HL-60/S4 treated with phorbol 12-myristate 13-acetate at 8.2 ng/mL for 4 days and 3 days (cell line): ENCODE measurements around the gene MTA3.
"Not testable (repeated sequence)": the region's sequence is repeated elsewhere in the genome, so short reads cannot be mapped to it uniquely, and the experiment has no call there.

ENCODE experiments used
- in situ Hi-C: fragments of 300-500 bp; cut with MboI; formaldehyde crosslinking; loops from 2 replicates; pipeline ENCODE4 v1.15.0; 2022; ENCODE audit warnings: low sequenced_read_pairs

The MTA3 gene

DNA sequence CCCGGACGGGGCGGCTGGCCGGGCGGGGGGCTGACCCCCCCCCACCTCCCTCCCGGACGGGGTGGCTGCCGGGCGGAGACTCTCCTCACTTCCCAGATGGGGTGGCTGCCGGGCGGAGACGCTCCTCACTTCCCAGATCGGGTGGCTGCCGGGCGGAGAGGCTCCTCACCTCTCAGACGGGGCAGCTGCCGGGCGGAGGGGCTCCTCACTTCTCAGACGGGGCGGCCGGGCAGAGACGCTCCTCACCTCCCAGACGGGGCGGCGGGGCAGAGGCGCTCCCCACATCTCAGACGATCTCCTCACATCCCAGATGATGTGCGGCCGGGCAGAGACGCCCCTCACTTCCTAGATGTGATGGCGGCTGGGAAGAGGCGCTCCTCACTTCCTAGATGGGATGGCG lies 37.7 kb downstream of the MTA3 start:
- in situ Hi-C loops: not testable (repeated sequence)

DNA sequence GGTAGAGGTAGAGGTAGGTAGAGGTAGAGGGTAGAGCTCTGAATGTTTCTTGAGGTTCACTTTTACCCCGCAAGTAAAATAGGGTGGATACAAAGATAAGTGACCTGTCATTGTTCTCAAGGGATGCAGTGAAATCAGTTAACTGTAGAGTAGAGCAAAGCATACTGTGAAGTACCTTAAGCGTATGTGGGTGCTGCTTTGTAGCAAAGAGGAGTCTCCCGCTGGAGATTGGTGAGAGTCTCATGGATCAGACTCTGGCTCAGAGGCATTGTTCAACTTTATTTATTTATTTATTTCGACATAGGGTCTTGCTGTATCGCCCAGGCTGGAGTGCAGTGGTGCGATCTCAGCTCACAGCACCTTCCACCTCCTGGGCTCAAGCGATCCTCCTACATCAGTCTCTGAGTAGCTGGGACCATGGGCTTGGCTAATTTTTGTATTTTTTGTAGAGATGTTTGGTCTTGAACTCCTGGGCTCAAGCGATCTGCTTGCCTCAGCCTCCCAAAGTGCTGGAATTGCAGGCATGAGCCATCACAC lies 38.7 kb downstream of the MTA3 start:
- in situ Hi-C loops: no loop called here

DNA sequence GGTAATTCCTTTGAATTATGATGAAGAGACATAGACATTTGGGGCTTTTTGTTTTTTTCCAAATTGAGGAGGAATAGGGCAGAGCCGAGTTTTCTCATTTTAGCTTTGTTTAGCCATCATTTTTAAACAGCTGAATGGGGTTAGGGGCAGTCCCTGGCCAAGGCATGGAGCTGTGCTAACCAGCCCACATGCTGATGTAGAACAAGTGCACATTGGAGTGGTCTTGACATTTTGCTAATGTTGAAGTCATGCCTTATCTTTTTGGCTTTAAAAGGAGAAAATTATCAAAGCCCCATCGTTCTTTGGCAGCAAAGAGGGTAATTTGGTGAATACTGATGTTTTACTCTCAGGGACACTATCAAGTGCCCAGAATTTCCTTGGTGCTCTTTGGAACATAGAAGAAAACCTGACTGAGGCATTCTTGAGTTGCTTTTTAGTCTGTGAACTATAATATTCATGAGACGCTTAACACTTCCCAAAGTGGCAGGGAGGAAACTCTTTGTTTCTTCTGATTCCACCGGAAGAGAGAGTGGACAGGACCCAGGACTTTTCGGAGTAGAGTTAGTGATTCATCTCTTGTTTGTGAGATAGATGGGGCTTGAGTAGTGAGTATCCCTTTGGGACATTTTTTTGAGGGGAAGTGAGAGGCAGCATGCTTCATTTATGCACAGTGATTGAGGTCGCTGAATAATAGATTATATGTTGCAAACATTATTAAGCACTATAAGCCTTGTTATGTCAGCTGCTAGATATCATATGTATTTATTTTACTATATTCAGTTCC lies 45.0 kb downstream of the MTA3 start:
- in situ Hi-C loops: no loop called here

DNA sequence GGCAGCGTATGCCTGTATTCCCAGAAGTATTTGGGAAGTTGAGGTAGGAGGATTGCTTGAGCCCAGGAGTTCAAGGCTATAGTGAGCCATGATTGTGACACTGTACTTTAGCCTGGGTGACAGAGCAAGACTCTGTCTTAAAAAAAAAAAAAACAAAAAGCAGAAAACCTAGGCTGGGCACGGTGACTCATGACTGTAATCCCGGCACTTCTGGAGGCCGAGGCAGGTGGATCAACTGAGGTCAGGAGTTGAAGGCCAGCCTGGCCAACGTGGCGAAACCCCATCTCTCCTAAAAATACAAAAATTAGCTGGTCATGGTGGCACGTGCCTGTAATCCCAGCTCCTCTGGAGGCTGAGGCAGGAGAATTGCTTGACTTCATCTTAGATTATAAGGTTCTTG lies 46.4 kb downstream of the MTA3 start:
- in situ Hi-C loops: no loop called here

DNA sequence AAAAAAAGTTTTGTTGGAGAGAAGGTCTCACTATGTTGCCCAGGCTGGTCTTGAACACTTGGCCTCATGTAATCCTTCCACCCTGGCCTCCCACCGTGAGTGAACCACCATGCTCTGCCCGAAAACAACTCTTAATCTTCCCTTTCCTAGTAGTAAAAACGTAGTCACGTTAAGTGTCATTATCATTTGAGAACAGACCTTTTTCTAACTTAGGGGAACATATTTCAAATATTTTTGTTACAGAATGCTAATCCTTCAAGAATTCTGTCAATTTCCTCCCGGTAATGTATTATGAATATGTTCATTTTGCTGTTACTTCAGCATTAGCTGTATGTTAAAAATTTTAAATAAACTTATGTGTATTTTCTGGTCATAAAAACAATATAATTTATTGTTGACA lies 49.7 kb downstream of the MTA3 start:
- in situ Hi-C loops: no loop called here

DNA sequence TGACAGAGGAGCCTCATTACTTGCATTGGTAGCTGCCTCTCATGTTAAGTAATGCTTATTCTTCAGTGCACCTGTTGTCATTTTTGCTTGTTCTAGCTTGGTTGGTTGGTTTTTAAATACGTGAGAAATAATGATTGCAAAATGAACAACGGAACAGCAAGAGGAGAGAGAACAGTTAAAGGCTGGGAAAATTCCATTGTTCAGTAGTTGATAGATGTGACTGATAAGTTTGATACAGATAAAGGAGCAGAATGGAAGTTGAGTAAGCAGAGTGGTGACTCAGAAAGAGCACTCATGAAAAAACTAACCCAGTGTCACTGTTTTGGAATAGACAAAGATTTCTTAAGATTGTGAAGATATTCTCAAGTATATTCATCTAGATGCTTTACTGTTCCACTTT lies 50.5 kb downstream of the MTA3 start:
- in situ Hi-C loops: no loop called here

DNA sequence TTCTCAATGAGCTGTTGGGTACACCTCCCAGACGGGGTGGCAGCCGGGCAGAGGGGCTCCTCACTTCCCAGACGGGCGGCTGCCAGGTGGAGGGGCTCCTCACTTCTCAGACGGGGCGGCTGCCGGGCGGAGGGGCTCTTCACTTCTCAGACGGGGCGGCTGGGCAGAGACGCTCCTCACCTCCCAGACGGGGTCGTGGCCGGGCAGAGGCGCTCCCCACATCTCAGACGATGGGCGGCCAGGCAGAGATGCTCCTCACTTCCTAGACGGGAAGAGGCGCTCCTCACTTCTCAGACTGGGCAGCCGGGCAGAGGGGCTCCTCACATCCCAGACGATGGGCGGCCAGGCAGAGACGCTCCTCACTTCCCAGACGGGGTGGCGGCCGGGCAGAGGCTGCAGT lies 53.2 kb downstream of the MTA3 start:
- in situ Hi-C loops: not testable (repeated sequence)

DNA sequence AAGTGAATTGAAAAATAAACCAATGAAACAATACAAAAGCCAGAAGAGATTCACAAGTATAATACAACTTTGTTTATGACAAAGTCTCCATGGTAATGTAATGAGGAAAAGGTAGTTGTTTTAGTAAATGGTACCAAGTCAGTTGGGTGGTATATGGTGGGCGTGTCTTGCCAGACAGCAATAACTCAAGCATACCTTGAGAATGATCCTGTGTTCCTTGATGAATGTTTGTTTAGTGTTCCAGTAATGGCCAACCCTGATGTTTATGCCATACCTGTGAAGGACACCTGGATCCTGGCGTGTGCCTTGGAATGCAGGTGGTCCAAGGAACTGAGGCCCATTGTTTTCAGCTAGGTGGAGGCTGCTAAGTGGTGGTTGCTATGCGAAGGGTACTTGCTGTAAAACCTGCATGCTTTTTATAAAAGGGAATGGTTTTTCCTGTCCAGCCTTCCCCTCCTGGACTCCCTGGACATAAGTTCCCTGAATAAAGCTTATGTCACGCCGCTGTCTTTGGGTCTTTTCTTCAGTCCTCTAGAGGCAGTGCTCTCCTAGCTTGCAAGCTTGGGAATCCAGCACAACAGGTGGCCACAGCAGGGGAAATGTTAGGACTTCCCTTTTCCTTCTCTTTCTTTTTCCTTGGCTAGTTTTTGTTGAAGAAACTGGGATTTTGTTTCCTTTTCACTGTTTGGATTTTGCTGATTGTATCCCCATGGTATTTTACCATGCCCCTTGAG lies 54.7 kb downstream of the MTA3 start:
- in situ Hi-C loops: no loop called here

DNA sequence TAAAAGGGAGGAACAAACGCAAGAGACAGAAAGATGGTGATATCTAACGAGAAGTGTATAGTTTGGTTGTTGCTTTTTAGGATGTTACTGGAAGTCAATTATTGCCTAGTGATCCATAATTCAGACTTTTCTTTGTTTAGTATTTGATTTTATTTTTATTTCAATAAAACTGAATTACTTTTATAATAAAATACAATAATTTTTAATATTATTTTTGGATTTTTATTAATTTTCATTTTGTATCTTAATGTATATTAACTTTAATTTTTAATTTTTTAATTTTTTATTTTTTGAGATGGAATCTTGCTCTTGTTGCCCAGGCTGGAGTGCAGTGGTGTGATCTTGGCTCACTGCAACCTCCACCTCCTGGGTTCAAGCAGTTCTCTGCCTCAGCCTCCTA lies 55.6 kb downstream of the MTA3 start:
- in situ Hi-C loops: no loop called here

DNA sequence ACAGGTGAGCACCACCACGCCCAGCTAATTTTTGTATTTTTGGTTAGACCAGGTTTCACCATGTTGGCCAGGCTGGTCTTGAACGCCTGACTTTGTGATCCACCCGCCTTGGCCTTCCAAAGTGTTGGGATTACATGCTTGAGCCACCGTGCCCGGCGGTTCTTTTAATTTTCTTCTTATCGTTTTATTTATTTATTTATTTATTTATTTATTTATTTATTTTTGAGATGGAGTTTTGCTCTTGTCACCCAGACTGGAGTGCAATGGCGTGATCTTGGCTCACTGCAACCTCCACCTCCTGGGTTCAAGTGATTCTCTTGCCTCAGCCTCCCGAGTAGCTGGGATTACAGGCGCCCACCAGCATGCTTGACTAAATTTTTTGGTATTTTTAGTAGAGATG lies 59.6 kb downstream of the MTA3 start:
- in situ Hi-C loops: not testable (repeated sequence)

DNA sequence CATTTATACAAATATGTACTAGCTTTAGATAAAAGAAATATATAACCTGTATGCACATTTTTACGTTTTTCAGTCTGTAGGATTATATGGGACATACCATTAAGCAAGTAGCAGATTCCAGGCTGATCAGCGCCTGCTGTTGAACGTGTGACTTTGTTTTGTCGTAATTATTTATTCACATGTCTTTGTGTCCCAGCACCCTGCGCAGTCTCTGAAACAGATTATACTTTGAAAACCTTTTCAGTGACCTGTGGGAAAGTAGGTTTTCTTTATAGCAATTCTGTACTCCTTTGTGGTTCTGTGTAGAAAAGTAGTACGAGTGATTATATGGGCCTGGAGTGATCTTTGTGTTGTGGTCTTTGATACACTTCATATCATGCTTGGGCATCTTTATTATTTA lies 68.5 kb downstream of the MTA3 start:
- in situ Hi-C loops: no loop called here

DNA sequence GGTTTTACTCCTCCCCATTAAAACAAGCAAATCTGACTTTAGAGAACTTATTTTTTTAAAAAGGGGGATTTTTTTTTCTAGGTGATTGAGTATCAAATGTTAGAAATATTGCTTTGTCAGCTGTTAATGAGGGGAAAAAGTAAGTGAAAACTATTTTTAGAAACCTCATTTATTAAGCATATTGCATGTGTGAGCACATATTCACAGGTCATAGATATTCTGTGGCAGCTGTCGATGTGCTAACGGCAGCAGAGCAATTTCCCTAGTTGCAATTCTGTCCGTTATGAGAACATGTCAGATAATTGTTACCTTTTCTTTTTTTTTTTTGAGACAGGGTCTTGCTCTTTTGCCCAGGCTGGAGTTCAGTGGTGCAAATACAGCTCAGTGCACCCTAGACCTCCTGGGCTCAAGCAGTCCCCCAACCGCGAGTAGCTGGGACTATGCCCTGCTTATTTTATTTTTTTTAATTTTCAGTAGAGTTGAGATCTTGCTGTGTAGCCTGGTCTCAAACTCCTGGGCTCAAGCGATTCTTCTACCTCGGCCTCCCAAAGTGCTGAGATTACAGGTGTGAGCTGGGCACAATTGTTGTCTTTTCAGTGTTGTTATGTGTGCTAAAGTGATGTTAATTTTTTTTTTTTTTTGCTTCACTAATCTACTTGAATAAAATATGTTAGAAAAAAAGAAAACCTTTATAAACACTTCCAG lies 69.8 kb downstream of the MTA3 start:
- in situ Hi-C loops: no loop called here

DNA sequence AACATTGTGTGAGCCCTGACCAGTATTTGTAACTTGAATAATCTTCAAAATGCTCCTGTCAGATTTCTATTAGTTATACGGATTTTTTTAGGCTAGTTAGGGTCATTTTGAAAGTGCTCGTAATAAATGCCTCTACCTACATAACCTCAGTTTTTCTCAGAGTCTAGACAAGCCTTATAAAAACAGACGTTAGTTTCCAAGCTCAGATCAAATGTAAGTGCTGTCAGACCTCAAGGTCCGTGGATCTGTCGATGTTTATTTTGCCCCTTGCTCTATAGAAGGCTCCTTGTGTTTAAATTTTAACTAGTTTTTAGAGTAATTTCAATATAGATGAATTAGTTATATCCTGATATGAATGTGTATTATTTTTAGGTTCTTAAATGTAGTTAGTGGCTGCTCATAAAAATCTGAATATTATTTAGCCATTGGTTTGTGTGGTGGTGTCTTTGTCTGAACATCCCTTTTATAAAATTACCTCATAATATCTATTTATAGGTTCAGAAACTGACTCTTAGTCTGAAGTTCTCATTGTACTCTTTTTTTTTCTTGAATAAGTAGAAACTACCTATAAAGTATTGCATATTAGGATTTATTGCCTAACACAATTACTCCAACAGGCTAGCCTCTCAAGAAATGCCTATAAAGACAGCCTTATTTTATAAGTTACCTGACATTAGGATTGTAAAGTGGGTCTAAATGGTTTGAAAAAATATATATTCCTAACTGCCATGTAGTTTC lies 71.1 kb downstream of the MTA3 start:
- in situ Hi-C loops: no loop called here

DNA sequence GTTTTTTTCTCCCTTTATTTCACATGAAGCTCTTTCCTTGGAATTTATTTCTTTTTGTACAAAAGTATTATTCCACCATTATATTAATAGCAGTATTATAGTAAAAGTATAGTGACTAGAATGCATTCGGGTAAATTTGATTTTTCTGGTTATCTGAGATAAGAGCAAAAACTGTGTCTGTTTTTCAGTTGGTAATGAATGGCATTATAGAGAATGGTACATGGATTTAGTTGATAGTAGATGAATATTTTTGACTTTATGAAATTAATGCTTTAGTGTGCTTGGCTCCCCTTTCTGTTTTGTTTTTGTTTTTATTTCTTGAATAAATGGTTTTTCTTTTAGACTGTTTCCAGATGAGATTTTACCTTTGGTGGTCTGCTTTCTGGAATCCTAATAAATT lies 71.8 kb downstream of the MTA3 start:
- in situ Hi-C loops: no loop called here

DNA sequence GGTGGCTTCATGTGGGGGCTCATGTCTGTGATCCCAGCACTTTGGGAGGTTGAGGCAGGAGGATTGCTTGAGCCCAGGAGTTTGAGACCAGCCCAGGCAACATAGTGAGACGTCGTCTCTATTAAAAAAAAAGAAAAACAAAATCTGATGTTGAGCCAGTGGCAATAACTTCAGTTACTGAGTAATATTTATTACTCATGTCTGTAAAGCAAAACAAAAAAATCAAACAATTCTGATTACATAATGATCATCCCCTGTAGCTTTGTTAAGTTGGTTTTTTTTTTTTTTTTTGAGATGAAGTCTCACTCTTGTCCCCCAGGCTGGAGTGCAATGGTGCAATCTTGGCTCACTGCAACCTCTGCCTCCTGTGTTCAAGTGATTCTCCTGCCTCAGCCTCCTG lies 73.9 kb downstream of the MTA3 start:
- in situ Hi-C loops: not testable (repeated sequence)

DNA sequence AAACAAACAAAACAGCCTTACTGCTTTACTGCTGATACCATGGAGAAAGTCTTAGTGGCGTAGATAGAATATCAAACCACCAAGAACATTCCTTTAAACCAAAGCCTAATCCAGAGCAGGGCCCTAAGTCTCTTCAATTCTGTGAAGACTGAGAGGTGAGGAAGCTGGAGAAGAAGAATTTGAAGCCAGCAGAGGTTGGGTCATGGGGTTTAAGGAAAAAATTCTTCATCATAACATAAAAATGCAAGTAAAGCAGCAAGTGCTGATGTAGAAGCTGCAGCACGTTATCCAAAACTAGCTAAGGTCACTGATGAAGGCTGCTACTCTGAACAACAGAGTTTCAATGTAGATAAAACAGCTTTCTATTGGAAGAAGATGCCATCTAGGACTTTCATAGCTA lies 77.1 kb downstream of the MTA3 start:
- in situ Hi-C loops: no loop called here

DNA sequence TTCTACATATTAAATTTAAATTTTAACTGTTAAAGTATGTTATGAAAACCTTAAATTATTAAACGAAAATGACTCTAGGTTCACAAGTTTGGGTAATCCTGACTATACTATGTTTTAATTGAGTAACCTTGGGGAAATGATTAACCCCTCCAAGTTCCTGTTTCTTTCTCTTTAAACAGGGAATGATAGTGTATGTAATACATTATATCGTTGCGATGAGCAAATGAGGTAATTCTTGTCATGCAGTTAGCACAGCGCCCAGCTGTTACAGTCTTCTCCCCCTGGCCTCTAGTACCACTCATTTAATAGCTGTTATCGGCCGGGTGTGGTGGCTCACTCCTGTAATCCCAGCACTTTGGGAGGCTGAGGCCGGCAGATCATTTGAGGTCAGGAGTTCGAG lies 80.4 kb downstream of the MTA3 start:
- in situ Hi-C loops: no loop called here

DNA sequence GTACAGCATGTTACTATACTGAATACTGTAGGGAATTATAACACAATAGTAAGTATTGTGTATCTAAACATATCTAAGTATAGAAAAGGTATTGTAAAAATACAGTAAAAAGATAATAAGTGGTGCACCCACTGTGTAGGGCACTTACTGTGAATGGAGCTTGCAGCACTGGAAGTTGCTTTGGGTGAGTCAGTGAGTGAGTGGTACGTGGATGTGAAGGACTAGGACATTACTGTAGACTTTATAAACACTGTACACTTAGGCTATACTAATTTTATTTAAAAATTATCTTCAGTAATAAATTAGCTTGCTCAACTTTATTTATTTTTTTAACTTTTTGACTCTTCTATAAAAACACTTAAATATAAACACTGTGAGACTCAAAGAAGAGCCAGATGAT lies 82.6 kb downstream of the MTA3 start:
- in situ Hi-C loops: no loop called here

DNA sequence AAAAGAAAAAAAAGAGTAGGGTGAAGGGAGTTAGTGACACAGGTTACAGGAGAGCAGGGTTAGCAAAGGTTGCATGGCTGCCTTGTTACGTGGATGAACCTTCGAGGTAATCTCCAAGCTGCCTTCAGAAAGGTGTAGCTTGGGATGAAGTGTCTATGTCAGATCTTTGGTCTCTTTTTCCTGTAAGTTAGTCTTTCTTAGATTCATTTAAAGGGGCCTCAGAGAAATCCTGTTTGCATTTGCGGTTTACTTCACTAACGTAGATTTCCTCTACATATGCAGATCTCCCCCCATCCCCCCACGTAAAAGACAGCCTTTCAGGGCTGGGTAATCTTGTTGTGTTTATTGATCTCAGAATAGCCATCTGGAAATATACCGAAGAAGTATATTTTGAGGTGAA lies 83.7 kb downstream of the MTA3 start:
- in situ Hi-C loops: no loop called here

DNA sequence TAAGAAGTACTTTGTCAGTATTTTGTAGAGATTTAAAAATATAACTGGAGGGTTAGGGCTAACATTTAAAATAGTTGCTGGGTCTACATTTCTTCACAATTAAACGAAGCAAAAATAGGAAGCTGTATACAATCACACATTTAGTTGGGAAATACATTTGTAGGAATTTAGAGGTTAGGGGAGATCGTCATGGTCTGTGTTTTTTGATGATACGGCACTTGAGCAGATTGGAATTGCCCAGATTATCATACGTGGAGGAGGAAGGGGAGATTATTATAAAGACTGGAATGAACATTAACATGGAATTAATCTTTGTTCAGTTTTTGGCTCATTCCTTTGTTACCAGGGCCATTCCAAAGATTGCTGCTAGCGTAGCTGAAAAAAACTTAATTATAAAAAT lies 84.6 kb downstream of the MTA3 start:
- in situ Hi-C loops: no loop called here

DNA sequence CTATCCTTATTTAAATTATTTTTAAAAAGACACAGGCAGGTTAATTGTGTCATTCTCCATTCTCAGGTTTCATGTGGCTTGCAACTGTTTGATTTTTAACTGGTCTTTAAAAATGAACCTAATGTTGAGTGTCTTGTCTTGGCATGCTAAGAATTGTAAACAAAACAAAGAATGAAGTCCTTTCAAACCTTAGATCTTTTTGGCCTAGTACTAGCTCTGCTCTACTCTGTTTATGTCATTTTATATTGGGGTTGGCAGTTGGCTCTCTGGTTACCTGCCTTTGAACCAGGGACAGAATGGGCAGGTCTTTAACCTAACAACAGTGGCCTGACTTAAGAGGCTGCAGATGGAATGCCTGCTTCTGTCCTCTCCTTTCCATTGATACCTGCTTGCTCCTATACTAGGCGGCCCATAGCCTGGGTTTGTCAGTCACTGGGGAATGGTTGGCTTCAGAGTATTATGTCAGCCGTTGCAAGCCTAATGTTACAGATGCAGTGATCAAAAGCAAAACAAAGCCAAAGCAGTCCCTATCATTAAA lies 85.5 kb downstream of the MTA3 start:
- in situ Hi-C loops: no loop called here
